Heart right ventricle (tissue), 16 donors: ENCODE results near the gene SLC16A2. TPM values are rescaled to one million over a fixed set of nuclear protein-coding genes. Genes with fewer than 3 reads are reported as not detected.
A peak's percentile ranks its signal among the peaks of the same experiment; 100 is the strongest.
"Not testable (repeated sequence)": the region's sequence is repeated elsewhere in the genome, so short reads cannot be mapped to it uniquely, and the experiment has no call there.

Source experiments
- ATAC-seq, 8 donors: fragments of 200-7000 bp; cut with Tn5 transposase; one replicate each; pipeline ENCODE4 v1.9.1; 2020; ENCODE audit warnings: mild to moderate bottlenecking in 8 of 8, moderate library complexity in 8 of 8, moderate number of reproducible peaks in 1 of 8
- DNase-seq, 2 donors: peaks; one replicate each; pipeline ENCODE4 v3.0.0-alpha.2; 2020
- H3K27ac ChIP-seq, 10 donors: fragments of 200-600 bp; sonication (generic) in 2 of 10; one replicate each; pipeline versions ENCODE4 v1.5.0 to v1.8.0; 2020 to 2022; ENCODE audit warnings: mild to moderate bottlenecking in 3 of 10
- H3K27me3 ChIP-seq, 7 donors: fragments of 200-600 bp; one replicate each; pipeline ENCODE4 v1.8.0; 2021 to 2022; ENCODE audit warnings: mild to moderate bottlenecking in 2 of 7
- H3K36me3 ChIP-seq, 9 donors: fragments of 200-600 bp; sonication (generic) in 1 of 9; one replicate each; pipeline versions ENCODE4 v1.5.0 to v1.8.0; 2020 to 2022; ENCODE audit warnings: mild to moderate bottlenecking in 2 of 9
- H3K4me1 ChIP-seq, 9 donors: fragments of 200-600 bp; sonication (generic) in 1 of 9; one replicate each; pipeline versions ENCODE4 v1.5.0 to v1.8.0; 2020 to 2022; ENCODE audit warnings: mild to moderate bottlenecking in 4 of 9
- H3K4me3 ChIP-seq, 10 donors: fragments of 200-600 bp; sonication (generic) in 2 of 10; one replicate each; pipeline versions ENCODE4 v1.5.0 to v1.8.0; 2020 to 2022; ENCODE audit warnings: mild to moderate bottlenecking in 7 of 10, moderate library complexity in 2 of 10
- H3K9me3 ChIP-seq, 11 donors: fragments of 200-600 bp in 10 of 11; sonication (generic) in 2 of 11; one replicate each; pipeline versions ENCODE4 v1.5.0 to v1.8.0; 2013 to 2022; ENCODE audit warnings: mild to moderate bottlenecking in 2 of 11, control low read depth in 1 of 11, moderate library complexity in 1 of 11
- CTCF ChIP-seq, 9 donors: fragments of 200-600 bp; sonication (generic) in 2 of 9; IDR thresholded peaks; one replicate each; pipeline versions ENCODE4 v1.5.0 to v1.8.0; 2021 to 2022; ENCODE audit warnings: antibody characterized with exemption in 9 of 9, mild to moderate bottlenecking in 5 of 9, moderate library complexity in 1 of 9
- WGBS, 2 donors: extraction: QIAGEN DNeasy Blood & Tissue Kit; methylation state at CpG; one replicate each; pipeline ENCODE4 v1.1.7; 2013; ENCODE audit warnings: inconsistent platforms in 1 of 2; 5-methylcytosine and 5-hydroxymethylcytosine counted together
- intact Hi-C, 10 donors: fragments of 100-400 bp; cut with DNase I; formaldehyde crosslinking; loops; one replicate each; pipeline versions ENCODE4 v1.11.1 to v1.14.2; 2022
- polyA plus RNA-seq, 2 donors: library from polyadenylated mRNA; stranded (reverse); fragments of 200-250 nt; gene quantifications; one replicate each; pipeline ENCODE4 v1.2.3, GENCODE V29; 2013
- total RNA-seq, 10 donors: library from RNA; stranded (reverse); fragmentation: NEBNext Ultra II Directional in 3 of 10; extraction: Animal tissue kit (Norgen Biotek cat#: 25700) in 3 of 10; gene quantifications; one replicate each; pipeline versions ENCODE4 v1.2.1 to v1.2.4, GENCODE V29; 2021 to 2023
- donor health status: Arrhythmogenic right ventricular cardiomyopathy.
- donor health status: ischemic (EF 13 %, LVEDD 7.1; RV severe dilation, severe dysfunction).
- donor health status: healthy with polysubstance abuse.
- donor health status: DM: no; HTN: yes; CAD: no.
- donor health status: DM: no; HTN: no; CAD: no.
- donor health status: ischemic (EF 25% LVEDD 6.9; RV normal size, moderate dysfunction).
- donor health status: ischemic (EF 25% LVEDD 5.7; RV mildly dilated, moderate dysfunction).
- donor health status: healthy.
- donor health status: DM: yes; HTN: yes; CAD: no.
- donor health status: Ischemic cardiomyopathy.
- donor health status: ischemic (EF 35%, LVEDD 5.7; RV mildly dilated, moderate dysfunction).
- donor health status: nonischemic (EF 11% LVEDD 7.7; RV severe dilation, severe dysfunction).
- donor health status: DM: yes; HTN: yes; CAD: no.
- donor health status: PGD.
- donor health status: ischemic (EF 29% LVEDD 5.4; RV normal size, mild dysfunction).
- donor health status: nonischemic (EF 23%, LVEDD 6.1; RV moderate dilation, normal function).

SLC16A2 gene
- total and polyA plus RNA-seq, 12 donors: 2.4 to 12.6 (median 6.5) TPM

GRCh38 chrX:74453178-74453577, 31.9 kb downstream of the SLC16A2 start:
- Histone ChIP-seq H3K4me3 (no peak overlapping the region), H3K36me3 (no peaks in the 10 kb centered on the region), H3K9me3 (no peaks in the 10 kb centered on the region), H3K27ac (no peak overlapping the region), H3K27me3 (peaks cover 0 to 15% (median 0%) of the 10 kb centered on the region in 7 donors), H3K4me1 (peaks cover 0 to 16% (median 0%) of the 10 kb centered on the region in 9 donors)
- no peak for TF ChIP-seq CTCF (IDR thresholded peaks at IDR 0.05)
- DNase-seq: no peak
- 96 to 97% methylated on average over 7 of the region's 7 CpGs for WGBS, 2 donors
- intact Hi-C loops: no loop called here
- ATAC-seq: no peak

GRCh38 chrX:74454233-74454632, 32.9 kb downstream of the SLC16A2 start:
- Histone ChIP-seq H3K27me3 (peaks cover 0 to 15% (median 0%) of the 10 kb centered on the region in 7 donors), H3K4me1 (peaks cover 0 to 16% (median 0%) of the 10 kb centered on the region in 9 donors)
- H3K36me3 ChIP-seq, H3K27ac ChIP-seq, H3K4me3 ChIP-seq, DNase-seq, ATAC-seq, intact Hi-C loops, H3K9me3 ChIP-seq: not testable (repeated sequence)
- WGBS, 2 donors: 95 to 100% methylated on average over 1 to 3 of the region's 3 CpGs

GRCh38 chrX:74458736-74459135, 37.4 kb downstream of the SLC16A2 start:
- 52 to 53% methylated on average over 1 of the region's 1 CpG for WGBS, 2 donors
- intact Hi-C loops: no loop called here
- no peaks in the 10 kb centered on the region for H3K4me1 ChIP-seq
- DNase-seq (no peak), ATAC-seq (no peak)
- no peaks in the 10 kb centered on the region for H3K9me3 ChIP-seq
- no peak overlapping the region for H3K4me3 ChIP-seq
- peaks cover 0 to 28% (median 0%) of the 10 kb centered on the region in 7 donors for H3K27me3 ChIP-seq
- H3K27ac ChIP-seq: no peak overlapping the region
- no peaks in the 10 kb centered on the region for H3K36me3 ChIP-seq
- peak in 1 of 9 donors; percentile 10 for TF ChIP-seq CTCF (IDR thresholded peaks at IDR 0.05)

- Histone ChIP-seq H3K27ac (no peak overlapping the region), H3K4me1 (peaks cover 0 to 6% (median 0%) of the 10 kb centered on the region in 9 donors), H3K27me3 (peaks cover 0 to 42% (median 0%) of the 10 kb centered on the region in 7 donors), H3K4me3 (no peak overlapping the region), H3K36me3 (no peaks in the 10 kb centered on the region), H3K9me3 (no peaks in the 10 kb centered on the region)
- no peak for DNase-seq
- ATAC-seq: peak in 1 of 8 donors; percentile 53
- WGBS, 2 donors: 69 to 72% methylated on average over 4 of the region's 4 CpGs
- intact Hi-C loops: loop anchor here in 1 of 10 donors (10.0 kb wide), 1 partner anchor 63 kb away; no protein-coding TSS in a partner anchor
- TF ChIP-seq CTCF (IDR thresholded peaks at IDR 0.05): no peak
These were observed 40.1 kb downstream of the SLC16A2 start for GRCh38 chrX:74461384-74461783.

- Histone ChIP-seq H3K27ac (no peak overlapping the region), H3K27me3 (peaks cover 0 to 37% (median 0%) of the 10 kb centered on the region in 7 donors), H3K9me3 (no peaks in the 10 kb centered on the region), H3K4me1 (peaks cover 0 to 6% (median 0%) of the 10 kb centered on the region in 9 donors), H3K36me3 (no peaks in the 10 kb centered on the region), H3K4me3 (no peak overlapping the region)
- TF ChIP-seq CTCF (IDR thresholded peaks at IDR 0.05): no peak
- ATAC-seq: no peak
- intact Hi-C loops: loop anchor here in 1 of 10 donors (10.0 kb wide), 1 partner anchor 60 kb away; no protein-coding TSS in a partner anchor
- no peak for DNase-seq
- WGBS, 2 donors: 100% methylated on average over 1 of the region's 1 CpG
These were observed 43.4 kb downstream of the SLC16A2 start for GRCh38 chrX:74464722-74465121.
